ENCODE results near the gene PRKCA.

DNA sequence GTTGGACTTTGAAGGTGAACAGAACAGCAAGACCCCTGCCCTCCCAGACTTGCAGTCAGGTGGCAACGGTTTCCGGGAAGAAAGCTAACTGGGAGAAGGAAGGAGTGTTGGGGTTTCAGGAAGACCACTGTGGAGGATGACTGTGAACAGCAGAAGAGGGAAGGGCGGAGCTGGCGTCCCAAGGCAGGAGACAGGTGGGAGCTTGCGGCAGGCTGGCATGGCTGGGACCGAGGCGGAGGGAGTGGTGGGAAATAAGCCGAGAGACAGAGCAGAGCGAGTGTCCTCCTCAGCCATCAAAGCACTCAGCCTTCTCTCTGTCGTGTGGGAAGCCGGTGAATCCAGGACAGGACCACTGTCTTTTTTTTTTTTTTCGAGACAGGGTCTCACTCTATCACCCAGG is 424.0 kb downstream of the PRKCA start:
- TF ChIP-seq EZH2 (IDR thresholded peaks at IDR 0.05), result no peak
- TF ChIP-seq POLR2AphosphoS5 (IDR thresholded peaks at IDR 0.05; ENCODE audit: borderline replicate concordance, low read depth, low read length), result no peak
- no peak for TF ChIP-seq FOXP2 (optimal IDR thresholded peaks at IDR 0.05; ENCODE audit: control extremely low read depth, extremely low read length, insufficient read depth)

Measured in SK-N-MC (cell line).